Activated T-cell treated with anti-CD3 and anti-CD28 coated beads for 24 hours (primary cell): ENCODE results near the gene S1PR5.

Experiments used
- DNase-seq: peaks from one replicate; pipeline ENCODE4 v3.0.0-alpha.2; 2020; ENCODE audit warnings: low read depth

The S1PR5 gene

GRCh38 chr19:10467104-10467706 is 50.0 kb downstream of the S1PR5 start:
- no peak for DNase-seq

GRCh38 chr19:10464456-10464855 is 52.8 kb downstream of the S1PR5 start:
- no peak for DNase-seq
